ENCODE data around the gene NOD1.

GRCh38 chr7:30476459-30477145, 2.0 kb downstream of the NOD1 start:
- no peak for TF ChIP-seq CTCF (IDR thresholded peaks at IDR 0.05)
- TF ChIP-seq POLR2A (IDR thresholded peaks at IDR 0.05) = no peak

Measured in prostate gland (tissue), 2 donors.